Measurements from ENCODE around the gene ABLIM1. TPM values are rescaled to one million over a fixed set of nuclear protein-coding genes. Genes with fewer than 3 reads are reported as not detected.

Gene ABLIM1
- total RNA-seq, 4 donors from 2014 or later, result 122 to 257 (median 138) TPM

DNA sequence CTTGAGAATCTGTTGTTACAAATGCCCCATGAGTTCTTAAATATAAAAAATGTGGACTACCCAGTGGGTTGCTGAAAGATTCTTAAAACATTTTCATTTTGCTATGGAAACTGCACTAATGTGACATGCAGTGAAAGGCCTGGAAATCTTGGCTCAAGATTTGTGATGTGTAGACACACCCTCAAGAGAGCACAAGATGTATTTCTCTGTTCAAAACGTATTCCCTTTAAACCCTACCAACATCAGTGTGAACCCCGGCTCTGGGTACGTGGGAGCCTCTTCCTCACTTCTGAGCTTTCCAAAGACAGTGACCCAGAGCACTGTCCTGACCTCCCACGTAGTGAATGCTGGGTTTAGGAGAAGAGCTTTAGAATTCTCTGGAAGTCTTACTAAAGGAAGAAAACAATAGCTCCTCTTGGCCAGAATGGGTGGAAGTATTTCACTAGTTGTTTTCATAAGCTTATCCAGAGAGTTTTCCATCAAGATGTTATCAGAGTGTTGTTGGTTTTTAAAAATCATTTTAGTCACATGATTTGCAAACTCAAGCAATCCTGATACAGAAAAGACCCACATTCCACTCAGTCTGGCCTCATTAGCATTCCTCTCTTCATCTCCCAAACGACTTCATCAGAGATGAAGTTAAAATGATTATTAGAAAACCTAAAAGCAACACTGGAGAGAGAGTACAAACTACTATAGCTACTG, 172.2 kb downstream of the ABLIM1 start:
- TF ChIP-seq, protein P1, sequence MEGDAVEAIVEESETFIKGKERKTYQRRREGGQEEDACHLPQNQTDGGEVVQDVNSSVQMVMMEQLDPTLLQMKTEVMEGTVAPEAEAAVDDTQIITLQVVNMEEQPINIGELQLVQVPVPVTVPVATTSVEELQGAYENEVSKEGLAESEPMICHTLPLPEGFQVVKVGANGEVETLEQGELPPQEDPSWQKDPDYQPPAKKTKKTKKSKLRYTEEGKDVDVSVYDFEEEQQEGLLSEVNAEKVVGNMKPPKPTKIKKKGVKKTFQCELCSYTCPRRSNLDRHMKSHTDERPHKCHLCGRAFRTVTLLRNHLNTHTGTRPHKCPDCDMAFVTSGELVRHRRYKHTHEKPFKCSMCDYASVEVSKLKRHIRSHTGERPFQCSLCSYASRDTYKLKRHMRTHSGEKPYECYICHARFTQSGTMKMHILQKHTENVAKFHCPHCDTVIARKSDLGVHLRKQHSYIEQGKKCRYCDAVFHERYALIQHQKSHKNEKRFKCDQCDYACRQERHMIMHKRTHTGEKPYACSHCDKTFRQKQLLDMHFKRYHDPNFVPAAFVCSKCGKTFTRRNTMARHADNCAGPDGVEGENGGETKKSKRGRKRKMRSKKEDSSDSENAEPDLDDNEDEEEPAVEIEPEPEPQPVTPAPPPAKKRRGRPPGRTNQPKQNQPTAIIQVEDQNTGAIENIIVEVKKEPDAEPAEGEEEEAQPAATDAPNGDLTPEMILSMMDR (IDR thresholded peaks at IDR 0.05), result no peak
- DNase-seq (ENCODE audit: low spot score), result no peak
- no peak for ATAC-seq (ENCODE audit: low FRiP score)

GRCh38 chr10:114483575-114483974, 174.5 kb downstream of the ABLIM1 start:
- no peak for DNase-seq (ENCODE audit: low spot score)
- no peak for ATAC-seq (ENCODE audit: low FRiP score)
- TF ChIP-seq, protein P1 (IDR thresholded peaks at IDR 0.05), result no peak

DNA sequence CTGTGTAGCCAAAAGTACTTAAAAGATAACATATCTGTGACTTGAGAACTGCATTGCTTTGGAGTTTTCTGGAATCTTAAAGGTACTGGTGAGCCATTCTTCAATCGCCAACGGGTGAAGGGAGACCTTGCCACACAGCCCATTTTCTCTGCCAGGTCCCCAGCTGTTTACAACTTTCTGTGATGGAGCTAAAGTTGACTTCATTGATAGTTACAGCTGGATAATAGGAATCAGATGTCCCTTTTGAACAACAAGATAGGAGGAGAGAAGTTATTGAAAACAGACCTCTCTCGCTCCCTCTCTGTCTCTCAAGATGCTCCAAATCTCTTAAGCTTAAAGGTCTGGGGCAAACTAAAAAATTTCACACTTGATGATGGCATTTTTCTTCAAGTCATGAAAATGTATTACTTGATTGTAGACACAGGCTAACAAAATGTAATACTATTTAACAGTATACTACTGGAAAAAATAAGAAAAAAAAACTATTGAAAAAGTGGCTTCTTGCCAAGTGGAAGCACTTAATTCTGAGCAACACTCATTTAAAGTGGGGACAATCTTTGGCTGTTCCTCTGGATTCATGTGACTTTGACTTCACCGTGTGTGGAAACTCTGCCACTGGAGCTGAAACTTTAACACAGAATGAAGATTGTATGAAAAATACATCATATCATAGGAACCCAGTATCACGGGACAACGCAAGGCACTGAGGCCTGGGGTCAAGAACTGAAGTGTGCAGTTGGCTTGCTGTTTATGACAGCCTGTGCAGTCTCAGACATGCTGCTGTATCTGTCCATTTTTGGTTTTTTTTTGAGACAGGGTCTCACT, 175.4 kb downstream of the ABLIM1 start:
- DNase-seq (ENCODE audit: low spot score), result no peak
- TF ChIP-seq, protein P1 (IDR thresholded peaks at IDR 0.05), result no peak
- ATAC-seq (ENCODE audit: low FRiP score), result no peak

DNA sequence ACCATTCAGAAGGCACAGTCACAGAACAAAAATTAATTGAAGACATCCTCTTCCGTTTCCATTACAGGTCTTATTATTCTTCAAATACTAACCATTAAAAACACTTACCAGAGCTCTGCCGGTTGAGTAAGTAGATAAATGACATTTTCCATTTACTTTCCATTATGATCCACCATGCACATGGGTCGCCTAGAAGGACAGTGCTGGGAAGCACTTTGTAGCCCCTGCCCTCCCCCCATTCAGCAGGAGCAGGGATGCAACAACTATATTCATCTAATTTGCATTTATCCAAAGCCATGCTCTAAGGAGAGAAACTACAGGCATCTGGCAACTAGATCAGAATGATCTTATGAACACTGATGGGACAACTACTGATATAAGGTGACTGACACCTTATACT, 177.0 kb downstream of the ABLIM1 start:
- TF ChIP-seq, protein P1 (IDR thresholded peaks at IDR 0.05), result no peak
- no peak for ATAC-seq (ENCODE audit: low FRiP score)
- no peak for DNase-seq (ENCODE audit: low spot score)

DNA sequence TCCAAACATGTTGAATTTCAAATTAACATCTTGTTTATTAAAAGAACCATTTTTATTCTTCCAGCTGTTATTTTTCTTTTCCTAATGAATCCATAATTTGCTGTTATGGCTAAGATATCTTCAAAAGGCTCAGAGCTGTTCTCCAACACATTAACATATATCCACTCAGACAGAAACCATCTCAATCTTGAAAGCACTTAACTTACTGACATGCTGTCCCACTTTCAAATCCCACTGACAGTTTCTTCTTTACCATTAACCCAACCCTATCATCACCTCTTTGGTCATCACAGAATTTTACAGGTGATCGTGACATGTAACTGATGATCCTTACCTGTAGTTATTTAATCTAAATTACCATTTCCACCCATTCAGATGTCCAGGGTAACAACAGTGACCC, 178.2 kb downstream of the ABLIM1 start:
- no peak for ATAC-seq (ENCODE audit: low FRiP score)
- TF ChIP-seq, protein P1 (IDR thresholded peaks at IDR 0.05), result no peak
- no peak for DNase-seq (ENCODE audit: low spot score)

GRCh38 chr10:114479307-114479706, 178.8 kb downstream of the ABLIM1 start:
- ATAC-seq (ENCODE audit: low FRiP score) (peak; percentile 32), DNase-seq (ENCODE audit: low spot score) (no peak)
- TF ChIP-seq, protein P1 (IDR thresholded peaks at IDR 0.05), result no peak

All from omental fat pad (tissue), 4 donors.